HG03135 (cell line): ENCODE measurements around the gene SF1.

Experiments
- ATAC-seq: cut with Tn5 transposase; IDR thresholded peaks from one replicate; pipeline ENCODE4 v1.9.1; 2021; ENCODE audit warnings: mild to moderate bottlenecking, moderate library complexity; ENCODE audit not compliant: unreplicated experiment

Gene SF1

DNA sequence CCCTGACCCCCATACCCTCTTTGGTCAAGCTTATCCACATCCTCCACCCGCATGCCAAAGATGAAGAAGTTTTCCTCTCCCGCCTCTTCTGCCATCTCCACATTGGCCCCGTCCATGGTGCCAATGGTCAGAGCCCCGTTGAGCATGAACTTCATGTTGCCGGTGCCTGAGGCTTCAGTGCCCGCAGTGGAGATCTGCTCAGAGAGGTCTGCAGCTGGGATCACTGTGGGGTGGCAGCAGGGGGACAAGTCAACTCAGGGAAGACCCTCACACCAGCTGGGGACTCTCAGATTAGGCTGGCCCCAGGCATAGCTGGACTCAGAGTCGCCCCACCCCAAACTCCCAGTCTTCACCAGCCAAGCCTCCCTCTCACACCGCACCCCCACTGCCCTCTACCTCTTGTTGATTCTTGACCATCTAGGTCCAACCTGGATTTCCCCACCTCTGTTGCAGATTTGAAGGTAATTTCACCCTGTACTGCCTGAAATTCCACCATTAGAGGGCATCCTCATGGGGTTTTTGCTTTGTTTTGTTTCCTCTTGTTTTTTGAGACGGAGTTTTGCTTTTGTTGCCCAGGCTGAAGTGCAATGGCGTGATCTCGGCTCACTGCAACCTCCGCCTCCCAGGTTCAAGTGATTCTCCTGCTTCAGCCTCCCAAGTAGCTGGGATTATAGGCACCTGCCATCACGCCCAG is 27.8 kb downstream of the SF1 start:
- no peak for ATAC-seq

DNA sequence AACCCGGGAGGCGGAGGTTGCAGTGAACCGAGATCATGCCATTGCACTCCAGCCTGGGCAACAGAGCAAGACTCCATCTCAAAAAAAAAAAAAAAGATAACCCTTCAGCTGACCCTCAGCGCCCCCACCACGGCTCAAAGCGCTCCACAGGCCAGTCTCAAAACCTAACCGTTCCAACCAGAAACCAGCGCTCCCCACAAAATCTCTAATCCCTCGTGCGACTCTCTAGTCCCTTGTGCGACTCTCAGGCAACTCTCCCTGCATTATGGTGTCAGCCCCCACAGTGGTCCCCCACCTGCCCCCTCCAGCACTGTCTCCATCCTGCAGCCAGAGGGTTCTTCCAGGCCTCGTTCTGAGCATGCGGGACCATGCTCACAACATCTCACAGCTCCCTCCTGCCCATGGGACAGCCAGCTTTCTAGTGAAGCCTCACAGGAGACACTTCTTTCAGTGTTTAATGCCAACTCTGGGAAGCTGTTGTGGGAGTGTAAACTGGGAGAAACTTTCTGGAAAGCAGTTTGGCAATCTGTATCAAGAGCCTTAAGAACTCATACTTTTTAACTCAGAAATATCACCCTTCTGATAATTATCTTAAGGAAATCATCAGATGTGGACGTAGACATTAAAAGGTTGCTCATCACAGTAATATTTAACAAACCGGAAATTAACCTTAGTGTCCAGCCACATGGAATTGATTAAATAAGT is 30.2 kb downstream of the SF1 start:
- no peak for ATAC-seq

DNA sequence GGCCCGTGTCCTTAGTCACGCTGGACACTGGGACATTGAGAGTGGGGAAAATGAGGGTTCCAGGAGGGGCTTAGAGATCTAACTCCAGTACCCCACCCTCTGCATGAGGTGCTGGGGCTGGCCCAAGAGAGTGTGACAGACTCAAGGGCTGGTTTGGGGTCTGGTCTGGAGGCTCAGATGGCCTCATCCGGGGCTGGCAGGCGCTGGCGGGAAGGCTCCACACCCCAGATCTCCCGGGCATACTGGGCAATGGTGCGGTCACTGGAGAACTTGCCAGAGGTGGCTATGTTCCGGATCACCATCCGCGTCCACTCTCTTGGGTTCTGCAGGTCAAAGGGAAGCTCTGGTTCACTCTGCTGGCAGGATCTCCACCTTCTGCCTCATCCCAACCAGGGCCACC is 31.9 kb downstream of the SF1 start:
- ATAC-seq = no peak

DNA sequence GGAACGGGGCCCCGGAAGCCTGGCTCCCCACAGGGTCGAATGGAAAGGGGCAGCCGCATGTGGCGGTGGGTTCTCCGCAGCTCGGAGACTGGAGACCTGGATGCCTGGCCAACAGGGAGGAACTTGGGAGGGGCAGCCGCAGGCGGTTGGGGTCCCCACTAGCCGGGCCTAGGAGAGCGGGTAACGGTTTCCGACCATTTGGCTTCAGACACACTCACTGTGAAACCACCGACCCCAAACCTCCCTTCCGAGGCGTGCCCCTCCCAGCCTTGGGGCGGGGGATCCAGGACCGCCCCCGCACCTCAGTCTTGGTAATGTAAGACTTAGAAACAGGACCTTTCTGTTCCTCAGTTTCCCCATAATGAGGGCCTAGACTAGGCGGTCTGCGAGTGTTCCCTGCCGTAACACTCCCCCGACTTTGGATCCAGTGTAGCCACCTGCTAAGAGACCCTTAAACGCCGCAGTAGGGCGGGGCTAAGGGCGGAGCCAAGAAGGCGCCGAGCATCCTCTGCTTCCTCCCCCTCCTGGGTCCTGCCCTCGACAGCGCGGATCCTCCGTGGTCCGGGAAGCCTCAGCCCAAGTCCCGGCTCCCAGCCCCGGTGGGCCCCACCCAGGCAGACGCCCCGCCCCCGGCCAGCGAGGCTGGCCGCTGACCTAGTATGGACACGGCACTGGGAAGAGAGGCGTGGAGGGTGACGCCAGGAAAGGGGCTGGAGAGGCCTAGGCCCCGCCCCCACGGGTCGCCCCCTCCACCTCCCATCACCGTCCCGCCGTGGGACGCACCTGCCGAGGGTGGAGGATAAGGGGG is 32.6 kb downstream of the SF1 start:
- no peak for ATAC-seq

DNA sequence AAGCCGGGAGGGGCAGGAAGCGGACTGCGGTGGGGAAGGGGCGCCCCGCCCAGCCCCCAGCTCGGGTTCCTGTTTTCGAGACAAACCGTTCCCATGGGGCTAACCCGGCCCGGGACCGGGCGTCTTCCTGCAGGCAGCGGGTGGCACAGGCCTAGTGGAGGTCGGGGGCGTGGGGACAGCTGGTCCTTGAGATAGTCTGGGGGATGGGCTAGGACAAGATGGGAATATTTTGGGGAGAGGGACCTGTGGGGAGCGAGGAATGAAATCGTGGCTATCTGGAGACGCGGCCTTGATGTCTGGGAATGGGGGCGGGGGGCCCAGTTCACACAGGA is 33.2 kb downstream of the SF1 start:
- no peak for ATAC-seq

DNA sequence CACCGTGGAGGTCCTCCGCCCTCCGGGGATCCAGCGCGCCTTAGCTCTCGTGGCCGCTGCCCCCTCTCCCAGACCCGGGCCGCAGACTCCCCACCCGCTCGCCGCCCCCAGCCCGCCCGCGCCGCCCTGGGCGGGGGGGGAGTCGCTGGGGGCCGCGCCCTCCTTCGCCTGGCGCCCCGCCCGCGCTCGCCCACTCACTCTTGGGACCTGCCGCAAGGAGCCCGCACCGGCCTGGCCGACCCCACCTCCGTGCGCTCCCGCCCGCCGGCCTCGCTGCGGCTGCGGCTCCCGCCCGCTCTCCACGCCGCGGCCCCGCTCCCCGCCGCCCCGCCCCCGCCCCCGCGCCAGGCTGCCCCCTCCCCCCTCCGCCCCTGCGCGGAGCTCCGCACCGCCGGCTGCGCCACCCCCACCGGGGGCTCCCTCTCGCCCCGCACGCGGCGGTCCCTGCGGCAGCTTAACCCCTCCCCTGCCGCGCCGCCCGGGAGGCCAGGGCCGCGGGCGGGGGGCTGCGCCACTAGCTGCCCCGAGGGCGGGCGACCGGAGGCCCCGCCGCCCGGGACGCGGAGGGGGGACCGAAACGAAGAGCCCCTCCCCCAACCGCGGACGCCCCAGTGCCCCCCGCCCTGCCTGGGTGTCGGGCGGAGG is 33.7 kb downstream of the SF1 start:
- ATAC-seq = no peak

DNA sequence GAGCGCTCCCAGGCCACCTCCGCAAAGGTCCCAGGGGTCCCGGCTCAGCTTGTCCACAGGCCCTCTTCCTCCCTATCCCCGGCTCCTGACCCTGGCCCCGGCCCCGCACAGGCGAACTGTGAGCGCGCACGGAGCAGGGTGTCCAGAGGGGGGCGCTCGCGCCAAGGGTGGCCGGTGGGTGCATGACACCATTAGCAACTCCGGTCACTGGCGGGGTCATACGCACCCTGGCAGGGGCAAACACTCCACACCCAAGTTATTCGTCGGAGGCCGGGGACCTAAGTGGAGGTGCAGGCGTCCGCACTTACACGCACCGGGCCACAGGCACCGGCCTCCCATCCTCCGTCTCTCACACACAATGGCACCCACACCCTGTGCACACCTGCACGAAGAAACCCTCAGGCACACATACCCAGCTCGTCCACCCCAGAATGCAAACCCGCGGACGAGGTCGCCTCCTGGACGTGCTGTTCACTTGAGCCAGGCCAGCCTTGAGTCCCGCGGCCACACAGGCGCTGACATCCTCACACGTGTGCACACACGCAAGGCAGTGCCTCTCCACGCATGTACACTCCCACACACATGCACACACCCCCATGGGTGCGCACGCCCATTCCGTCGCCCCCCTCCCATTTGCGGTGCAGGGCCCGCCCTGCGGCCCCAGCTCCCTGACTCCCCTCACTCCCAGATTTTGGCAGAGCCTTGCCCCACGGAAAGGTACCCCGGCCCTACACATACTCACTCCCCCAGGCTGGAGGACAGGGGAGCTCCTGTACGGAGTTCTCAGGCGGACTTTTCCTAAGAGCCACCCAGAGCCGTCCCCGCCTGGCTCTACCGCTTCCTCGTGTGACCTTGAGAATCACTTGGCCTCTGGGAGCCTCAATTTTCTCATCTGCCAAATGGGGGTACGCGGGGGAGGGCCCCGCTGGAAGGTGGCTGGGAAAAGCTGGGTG is 34.5 kb downstream of the SF1 start, which contains the start of gene RASGRP2:
RASGRP2 (minus strand) TSS at position 552 of the 953 bp plus-strand sequence. CDS start 1,276 bp downstream, outside the sequence.
- ATAC-seq = no peak

DNA sequence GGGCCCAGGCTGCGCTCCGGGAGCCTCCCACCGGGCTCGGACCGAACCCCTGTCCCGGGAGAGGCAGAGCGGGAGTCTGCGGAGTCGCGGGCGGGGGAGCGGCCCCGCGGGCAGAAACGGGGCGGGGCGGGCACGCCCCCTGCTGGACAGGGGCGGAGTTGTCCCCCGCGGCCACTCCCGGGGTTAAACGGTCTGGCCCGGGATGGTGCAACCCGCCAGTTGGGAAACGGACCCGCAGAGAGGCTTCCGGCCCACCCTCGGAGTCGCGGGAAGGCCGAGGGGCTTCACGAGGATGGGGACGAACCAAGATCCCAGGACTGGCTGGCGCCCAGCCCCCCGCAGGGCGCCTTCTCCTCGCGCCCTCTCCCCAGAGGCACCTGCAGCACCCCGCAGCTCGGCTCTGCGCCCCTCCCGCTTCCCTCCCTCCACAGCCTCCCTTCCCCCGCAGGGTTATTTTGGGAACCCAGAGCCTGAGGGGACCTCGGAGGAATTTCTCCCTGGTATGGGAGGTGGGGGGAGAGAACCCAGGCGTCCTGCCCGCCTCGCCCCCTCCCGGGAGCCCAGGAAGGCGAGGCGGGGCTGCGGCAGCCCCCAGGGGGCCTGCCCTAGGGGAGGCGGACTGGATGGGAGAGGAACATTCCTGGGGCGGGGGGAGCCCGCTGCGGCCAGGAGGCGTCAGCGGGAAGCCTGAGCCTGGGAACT is 35.3 kb downstream of the SF1 start:
- ATAC-seq = no peak

DNA sequence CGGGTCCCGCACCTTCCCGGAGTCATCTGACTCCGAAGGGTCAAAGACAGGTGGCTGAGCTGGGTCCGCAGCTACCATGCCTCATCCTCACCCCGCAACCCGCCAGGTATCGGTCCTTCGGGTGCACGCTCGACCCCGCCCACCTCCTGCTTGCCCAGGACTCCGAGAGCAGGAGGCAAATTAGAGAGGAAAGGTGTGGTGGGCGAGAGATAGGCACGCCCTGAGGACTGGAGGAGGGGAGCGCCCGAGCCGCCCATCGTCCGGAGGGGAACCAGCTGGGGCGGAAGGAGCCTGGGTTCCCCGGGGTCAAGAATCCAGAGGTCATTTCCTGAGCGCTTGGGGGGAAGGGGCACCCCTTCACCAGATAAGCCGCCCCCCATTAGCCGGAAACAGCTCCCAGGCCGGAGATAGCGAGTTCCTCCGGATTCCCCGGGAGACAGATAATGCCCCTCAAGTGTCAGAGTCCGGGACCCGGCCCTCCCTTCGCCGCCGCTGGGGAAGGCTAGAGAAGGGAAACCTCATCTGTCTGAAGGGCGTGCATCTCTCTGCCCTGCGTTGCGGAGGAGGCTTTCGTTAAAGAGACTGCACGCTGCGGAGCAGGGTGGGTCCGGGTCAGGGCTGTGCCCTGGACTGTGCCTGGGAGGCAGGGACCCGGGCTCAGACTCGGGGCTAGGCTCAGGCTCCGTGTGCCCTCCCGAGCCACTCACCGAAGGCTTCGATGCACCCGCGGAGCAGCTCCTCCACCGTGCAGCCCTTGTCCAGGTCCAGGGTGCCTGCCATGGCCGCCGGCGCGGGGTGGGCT is 36.1 kb downstream of the SF1 start:
- ATAC-seq = no peak

DNA sequence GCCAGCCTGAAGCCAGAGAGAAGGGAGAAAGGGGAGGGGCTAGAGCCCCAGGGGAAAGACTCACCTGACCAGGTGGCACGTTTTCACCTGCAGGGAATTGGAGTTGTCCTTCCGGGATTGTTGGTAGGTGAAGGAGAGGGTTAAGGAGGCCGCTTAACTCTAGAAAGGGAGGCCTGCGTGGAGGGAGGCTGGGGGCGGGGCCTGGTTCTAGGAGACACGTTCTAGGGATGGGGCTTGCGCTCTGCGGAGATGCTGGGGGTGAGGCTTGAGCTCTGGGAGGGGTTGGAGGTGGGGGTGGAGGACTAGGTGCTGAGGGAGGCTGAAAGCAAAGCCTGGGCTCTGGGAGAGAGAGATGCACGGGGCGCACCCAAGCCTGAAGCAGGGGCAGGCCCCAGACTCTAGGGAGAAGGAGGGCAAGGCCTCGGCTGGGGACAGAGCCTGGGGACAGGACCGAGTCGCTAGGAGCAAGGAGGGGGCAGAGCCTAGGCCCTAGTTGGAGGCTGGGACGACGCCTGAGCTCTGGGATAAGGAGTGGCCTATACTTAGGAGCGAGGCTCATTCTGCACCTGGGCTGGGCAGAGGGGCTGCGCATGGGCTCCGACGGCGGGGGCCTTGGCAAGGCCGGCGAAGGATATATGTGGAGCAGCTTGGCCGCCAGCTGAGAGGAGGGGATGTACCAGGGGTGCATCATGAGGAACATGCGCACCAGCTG is 36.8 kb downstream of the SF1 start:
- no peak for ATAC-seq

DNA sequence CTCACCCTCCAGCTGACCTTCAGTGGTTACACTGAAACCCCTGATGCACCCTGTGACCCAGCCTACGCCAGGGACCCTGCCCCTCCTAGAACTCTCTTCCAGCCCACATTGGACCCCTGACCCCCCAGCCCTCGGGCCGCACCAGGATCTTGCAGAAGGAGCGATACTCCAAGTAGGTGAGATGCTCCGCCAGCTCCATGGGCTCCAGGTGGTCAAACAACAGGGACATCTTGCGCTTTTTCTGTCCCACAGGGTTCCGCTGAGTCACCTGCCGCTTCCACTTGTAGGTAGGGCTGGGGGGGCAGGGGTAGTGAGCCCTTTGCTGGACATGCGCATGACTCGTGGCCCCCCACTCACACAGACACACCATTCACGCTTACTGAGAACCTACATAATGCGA is 38.5 kb downstream of the SF1 start:
- no peak for ATAC-seq

DNA sequence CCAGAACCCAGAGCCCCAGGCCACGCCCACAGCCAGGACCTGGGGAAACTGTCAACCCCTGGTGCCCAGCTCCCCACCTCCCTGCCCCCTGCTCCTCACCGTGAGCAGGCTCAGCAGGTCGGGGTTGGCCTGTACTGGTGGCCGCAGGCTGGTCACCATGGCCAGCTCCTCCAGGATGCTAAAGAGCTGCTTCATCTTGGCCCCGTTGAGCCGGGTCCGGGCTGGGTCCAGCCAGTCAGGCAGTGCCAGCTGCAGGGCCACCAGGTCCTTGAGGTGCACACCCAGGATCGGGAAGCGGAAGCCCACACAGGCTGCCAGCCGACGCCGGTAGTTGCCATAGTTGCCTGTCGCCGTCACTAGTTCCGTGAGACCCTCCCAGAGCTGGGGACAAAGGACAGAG is 41.7 kb downstream of the SF1 start:
- ATAC-seq = no peak

DNA sequence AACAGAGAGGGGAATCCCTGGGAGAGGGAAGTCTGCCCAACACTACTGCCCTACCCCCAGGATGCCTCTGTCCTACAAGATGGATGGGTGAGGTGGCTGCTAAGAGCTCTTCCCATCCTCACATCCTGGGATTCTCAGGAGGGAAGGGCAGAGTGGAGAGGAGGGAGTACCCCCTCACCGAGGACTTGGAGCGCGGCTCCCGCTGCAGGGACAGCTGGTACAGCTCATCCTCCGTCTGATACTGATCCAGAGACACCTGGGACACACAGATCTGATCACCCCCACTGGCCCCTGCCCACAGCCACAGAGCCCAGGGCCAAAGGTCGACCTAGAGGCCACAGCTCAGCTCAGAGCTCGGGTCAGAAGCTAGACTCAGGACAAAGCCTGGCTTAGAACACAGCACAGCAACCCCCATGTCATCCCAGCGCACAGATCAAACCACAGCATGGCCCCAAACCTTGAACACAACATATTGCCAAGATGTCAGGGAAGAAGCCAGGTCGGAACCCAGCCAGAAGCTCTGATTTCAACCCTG is 42.5 kb downstream of the SF1 start:
- ATAC-seq = no peak

DNA sequence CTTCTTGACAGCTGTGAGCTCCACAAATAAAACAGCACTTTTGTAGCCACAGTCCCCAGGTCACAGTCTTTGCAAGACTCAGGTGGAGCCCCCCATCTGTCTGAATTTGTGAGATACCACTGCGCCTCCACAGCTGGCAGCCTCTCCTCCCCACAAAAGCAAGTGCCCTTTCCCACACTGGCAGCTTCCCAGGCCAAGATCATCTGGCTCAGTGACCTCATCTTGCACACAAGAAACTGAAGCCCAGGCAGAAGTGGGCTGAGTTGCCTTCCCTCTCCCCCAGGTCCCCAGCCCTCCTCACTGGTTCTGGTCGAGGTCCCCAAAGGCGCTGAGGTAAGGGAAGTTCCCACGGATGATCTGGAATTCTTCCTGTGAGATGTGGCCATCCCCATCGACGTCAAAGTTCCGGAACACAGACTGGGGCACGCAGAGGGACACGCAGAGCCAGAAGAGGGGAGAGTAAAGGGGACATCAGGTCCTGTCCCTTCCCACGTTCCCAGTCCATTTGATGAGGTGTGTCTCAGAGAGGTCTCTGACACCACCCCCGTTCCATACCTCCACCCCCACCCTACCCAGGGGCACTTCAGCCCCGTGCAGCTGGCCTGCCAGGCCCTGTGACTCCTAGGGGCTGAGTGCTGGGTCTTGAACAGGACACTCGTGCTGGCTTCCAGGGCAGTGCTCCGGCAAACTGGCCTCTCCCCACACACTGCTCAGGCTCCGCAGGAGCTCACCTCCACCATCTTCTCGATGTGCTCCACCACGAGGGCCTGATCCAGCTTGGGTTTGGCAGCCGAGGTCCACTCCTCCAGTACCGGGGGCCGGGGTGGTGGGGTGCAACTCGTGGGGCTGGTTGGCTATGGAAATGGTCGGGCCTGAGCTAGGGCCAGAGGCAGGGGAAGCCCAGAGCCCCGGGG is 43.3 kb downstream of the SF1 start:
- no peak for ATAC-seq

DNA sequence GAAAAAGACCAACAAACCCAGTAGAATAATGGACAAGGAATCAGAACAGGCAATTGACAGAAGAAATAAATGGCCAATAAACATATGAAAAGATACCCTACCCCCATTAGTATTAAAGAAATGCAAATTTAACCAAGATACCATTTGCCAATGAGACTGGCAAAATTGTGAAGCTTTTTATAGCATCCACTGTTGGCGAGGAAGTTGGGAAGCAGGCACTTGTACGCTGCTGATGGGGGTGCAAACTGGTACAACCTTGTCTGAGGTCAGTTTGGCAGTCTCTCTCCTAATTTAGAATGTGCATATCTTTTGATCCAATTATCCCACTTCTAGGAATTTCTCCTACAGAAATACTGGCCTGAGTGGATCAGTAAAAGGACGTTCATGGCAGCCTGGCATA is 46.7 kb downstream of the SF1 start:
- no peak for ATAC-seq

DNA sequence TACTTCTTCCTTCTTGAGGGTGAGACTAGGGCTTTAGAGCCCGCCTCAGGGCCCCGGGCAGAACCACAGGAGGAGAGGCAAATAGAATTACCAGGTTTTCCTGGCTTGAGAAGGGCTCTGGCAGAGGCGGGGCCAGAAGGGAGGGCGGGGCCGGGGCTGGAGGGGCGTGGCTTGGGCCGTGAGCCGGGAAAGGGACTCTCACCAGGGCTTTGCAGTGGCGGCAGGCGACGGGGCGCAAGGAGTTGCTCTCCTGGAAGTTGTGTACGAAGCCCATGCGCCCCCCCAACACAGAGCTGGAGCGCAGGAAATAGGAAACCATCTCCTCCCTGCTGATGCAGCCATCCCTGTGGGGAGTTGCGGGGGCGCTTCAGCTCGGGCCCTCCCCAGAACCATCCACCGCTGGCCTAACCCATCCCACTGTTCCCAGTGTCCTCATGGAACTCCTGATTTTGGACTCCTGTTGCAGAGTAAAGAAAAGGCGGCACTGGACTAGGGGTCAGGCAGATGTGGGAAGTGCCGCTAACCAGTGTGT is 48.4 kb downstream of the SF1 start:
- no peak for ATAC-seq
